GM18499 (cell line): ENCODE measurements around the gene CCRL2.

Experiments
- ATAC-seq: cut with Tn5 transposase; IDR thresholded peaks from one replicate; pipeline ENCODE4 v1.9.1; 2021; ENCODE audit warnings: moderate number of reproducible peaks; ENCODE audit not compliant: insufficient read depth, unreplicated experiment

The CCRL2 gene

DNA sequence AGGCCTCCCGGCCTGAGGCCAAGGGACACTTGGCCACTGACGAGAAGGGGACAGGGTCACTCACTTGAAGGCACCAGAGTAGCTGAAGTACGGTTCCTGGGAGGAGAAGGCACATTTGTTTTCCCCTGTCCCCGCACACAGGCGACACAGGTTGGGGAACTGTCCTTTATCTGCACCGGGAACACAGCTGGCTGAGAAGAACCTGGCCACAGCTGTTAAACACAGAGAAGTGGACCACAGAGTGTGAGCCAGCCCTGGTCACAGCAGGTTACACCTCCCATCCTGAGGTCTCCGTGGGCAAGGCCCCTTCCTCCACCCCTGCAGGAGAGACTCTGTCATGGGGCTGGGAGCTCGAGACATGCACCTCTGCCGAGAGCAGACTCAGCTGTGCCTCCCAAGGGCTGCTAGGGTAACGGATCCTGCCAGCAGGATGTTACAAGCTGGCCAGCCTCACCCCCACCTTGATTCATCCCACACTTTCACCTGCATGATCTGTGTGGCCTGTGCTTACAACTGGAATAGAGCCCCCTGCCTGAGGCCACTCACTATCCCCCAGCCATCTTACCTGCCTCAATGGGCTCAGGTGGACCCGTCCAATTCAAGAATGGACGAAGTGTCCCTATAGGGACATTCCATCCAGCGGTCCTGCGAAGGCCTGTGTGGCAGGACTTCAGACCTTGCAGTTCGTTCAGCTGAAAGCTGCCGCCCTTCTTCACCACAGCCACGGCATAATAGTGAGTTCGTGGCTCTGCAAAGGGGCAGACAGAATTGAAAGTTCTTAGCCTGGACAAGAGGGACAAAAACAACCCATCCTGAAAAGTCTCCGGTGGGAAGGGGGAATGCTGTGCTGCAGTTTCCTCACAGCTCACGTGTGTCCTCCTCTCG, 48.4 kb downstream of the CCRL2 start:
- ATAC-seq = no peak

DNA sequence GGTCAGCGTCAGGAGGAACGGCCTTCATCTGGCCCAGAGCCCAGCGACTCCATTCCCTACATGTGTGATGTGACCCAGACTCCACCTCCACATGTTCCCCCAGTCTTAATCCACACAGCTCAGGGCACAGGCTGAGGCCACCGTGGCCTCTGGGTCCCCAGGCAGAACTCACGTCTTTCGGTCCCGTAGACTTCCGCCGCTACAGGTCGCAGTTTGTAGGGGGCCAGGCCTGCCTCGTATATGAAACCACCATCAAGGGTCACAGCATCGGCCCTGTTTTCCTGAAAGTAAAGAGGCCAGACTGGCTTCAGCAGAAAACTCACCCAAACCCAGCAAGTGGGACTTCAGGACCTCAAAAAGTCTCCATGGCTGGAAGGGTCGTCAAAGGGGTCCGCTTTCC, 49.1 kb downstream of the CCRL2 start:
- ATAC-seq = no peak
